C4-2B (cell line): ENCODE measurements around the gene GCK.

ENCODE experiments used
- CTCF ChIP-seq: fragments of 450-650 bp; conservative IDR thresholded peaks from 2 replicates; pipeline ENCODE4 v1.5.1; 2017; ENCODE audit warnings: mild to moderate bottlenecking
- ZFX ChIP-seq: fragments of 450-650 bp; IDR thresholded peaks from 2 replicates; pipeline ENCODE4 v1.6.1; 2017

- TF ChIP-seq CTCF (no peak), ZFX (no peak)
These were observed 4.0 kb upstream of the GCK start for GRCh38 chr7:44193011-44193802.
